HG03097 (cell line): ENCODE data around the gene CLEC3B.
"Not testable (repeated sequence)": the region's sequence is repeated elsewhere in the genome, so short reads cannot be mapped to it uniquely, and the experiment has no call there.

Experiments used
- ATAC-seq: cut with Tn5 transposase; IDR thresholded peaks from one replicate; pipeline ENCODE4 v1.9.1; 2021; ENCODE audit not compliant: unreplicated experiment, low FRiP score

Gene CLEC3B

DNA sequence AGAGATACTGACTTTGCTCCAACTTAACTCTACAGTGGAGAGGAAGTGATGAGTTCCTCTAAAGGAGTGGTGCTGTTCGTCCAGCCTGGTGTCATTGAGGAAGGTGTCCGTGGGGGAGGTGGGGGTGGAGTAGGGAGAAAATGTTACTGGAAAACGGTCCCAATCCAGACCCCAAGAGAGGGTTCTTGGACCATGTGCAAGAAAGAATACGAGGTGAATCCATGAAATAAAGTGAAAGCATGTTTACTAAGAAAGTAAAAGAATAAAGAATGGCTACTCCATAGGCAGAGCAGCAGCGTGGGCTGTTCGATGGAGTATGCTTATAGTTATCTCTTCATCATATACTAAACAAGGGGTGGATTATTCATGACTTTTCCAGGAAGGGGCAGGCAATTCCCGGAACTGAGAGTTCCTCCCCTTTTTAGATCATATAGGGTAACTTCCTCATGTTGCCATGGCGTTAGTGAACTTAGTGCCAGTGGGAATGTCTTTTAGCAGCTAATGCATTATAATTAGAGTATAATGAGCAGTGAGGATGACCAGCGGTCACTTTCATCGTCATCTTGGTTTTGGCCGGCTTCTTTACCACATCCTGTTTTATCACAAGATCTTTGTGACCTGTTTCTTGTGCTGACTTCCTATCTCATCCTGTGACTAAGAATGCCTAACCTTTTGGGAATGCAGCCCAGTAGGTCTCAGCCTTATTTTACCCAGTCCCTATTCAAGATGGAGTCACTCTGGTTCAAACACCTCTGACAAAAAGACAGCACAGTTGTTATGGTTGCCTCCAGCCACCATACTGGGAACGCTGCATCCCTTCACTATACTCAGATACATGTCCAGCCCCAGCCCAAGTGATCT, 38.6 kb downstream of the CLEC3B start:
- ATAC-seq: no peak

DNA sequence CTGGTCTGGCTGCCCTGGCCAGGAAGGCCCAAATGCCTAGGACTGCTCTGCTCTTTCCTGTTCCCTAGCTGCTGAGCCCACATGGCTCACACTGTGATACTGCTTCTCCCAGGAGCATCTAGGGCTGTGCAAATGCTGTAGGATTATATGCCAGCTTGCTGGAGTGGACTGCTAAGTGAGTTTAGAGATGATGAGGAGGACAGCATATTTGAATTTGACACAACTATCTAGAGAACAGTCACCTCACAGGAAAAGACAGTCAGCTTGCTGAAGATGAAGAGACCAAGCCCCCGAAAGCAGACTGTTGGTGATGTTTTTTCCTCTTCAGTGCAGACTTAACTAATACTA, 39.2 kb downstream of the CLEC3B start:
- ATAC-seq: no peak

DNA sequence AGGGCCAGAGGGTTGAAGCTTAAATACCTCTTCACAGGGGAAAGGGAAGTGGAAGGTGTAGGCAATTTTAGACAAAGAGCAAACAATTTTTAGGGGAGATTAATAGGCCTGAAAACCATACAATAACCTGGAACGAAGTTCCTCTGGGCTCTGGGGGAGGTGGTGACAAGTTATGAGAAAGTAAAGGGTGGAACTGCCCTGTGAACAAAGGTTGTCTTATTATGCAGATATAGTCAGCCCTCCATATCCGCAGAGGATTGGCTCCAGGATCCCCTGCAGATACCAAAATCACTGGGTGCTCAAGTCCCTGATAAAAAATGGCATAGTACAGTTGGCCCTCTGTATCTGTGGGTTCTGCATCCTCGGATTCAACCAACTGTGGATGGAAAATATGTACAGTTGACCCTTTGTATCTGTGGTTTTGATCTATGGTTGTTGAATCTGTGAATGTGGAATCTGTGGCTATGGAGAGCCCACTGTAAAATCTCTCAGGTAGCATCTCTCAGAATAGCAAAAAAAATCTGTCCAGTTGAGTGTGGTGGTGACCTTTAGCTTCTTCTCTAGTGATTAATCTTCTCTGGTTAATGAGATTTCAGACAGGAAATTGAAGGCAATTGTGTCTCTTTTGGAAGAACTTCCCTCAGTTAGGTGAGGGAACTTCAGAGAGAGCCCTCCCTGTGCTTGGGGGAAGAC, 40.2 kb downstream of the CLEC3B start:
- no peak for ATAC-seq

DNA sequence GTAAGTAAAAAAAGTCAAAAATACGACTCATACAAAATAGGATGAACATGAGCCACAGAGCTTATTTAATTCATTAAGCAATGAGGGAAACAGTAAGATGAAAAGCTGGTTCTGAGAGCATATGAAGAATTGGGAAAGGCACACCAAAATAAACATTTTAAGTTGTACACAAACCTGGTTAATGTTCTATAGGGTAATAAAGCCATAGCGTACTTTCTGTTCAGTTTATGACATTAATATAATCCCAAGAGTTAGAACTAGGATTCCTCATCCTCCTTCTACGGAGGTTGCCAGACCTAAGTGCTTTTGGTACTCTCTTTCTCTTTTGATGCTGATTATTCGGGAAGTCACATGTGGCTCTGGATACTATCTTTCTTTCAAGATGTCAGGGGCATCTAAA, 41.4 kb downstream of the CLEC3B start:
- no peak for ATAC-seq

DNA sequence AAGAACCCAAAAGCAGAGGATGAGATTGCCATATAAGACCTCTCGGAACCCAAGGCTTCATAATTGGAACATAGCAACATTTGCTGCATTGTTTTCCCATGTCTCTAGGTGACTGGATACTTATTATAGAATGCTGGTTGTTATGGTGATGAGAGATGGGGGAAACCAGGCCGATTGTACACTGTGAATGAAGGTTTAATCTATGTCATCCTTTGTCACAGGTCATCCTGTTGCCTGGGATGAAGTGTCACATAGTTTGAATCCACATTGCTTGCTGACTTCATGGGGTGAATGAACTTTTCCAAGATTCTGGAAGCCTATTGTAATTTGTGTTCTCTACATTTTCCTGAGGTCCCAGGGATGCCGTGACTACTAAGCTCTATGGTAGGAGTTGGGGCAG, 41.8 kb downstream of the CLEC3B start:
- no peak for ATAC-seq

DNA sequence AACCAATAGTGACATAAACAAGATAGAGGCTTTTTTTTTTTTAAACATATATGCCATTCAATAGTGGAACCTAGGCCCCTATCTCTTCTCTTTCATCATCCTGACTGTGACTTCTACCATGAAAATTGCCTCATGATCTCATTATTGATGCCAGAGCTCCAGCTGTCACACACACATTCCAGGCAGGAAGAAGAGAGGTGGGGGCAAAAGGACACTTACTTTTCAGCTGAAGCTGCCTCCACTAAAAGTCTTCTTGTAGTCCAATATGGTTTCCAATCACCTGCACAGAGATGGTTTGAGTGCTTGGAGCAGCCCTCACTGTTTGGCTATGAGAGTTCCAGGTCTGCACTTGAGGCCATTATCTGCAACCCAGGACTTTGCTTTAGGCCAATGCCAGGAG, 45.0 kb downstream of the CLEC3B start:
- no peak for ATAC-seq

DNA sequence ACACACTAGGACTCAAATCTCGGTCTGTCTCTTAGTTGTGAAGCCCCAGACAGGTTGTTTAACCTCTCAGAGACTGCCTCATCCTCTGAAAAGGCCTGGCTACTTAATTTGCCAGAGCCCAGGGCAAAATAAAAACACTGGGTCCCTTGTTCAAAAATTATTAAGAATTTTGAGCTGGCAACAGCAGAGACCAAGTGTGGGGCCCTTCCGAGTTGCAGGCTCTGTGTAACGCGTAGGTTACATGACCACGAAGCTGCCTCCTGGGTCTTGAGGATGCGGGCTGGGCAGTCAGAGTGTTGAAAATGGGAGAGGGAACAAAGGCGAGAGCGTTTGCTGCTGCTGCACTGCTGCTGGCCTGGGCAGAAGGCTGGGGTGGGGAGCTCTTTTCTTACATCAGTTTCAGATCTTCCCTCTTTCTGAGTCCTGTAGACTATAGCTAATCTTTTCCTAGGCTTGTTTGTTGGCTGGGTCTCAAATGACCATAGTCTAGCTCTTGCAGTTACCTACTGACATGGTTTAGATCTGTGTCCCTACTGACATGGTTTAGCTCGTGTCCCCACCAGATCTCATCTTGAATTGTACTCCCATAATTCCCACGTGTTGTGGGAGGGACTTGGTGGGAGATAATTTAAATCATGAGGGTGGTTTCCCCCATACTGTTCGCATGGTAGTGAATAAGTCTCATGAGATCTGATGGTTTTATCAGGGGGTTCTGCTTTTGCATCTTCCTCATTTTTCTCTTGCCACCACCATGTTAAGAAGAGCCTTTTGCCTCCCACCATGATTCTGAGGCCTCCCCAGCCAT, 49.9 kb downstream of the CLEC3B start:
- no peak for ATAC-seq

DNA sequence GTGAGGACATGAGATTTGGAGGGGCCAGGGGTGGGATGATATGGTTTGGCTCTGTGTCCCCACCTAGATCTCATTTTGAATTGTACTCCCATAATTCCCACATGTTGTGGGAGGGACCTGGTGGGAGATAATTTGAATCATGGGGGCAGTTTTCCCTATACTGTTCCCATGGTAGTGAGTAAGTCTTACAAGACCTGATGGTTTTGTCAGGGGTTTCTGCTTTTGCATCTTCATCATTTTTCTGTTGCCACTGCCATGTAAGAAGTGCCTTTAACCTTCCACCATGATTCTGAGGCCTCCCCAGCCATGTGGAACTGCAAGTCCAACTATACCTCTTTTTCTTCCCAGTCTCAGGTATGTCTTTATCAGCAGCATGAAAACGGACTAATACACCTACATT, 52.2 kb downstream of the CLEC3B start:
- ATAC-seq: not testable (repeated sequence)

DNA sequence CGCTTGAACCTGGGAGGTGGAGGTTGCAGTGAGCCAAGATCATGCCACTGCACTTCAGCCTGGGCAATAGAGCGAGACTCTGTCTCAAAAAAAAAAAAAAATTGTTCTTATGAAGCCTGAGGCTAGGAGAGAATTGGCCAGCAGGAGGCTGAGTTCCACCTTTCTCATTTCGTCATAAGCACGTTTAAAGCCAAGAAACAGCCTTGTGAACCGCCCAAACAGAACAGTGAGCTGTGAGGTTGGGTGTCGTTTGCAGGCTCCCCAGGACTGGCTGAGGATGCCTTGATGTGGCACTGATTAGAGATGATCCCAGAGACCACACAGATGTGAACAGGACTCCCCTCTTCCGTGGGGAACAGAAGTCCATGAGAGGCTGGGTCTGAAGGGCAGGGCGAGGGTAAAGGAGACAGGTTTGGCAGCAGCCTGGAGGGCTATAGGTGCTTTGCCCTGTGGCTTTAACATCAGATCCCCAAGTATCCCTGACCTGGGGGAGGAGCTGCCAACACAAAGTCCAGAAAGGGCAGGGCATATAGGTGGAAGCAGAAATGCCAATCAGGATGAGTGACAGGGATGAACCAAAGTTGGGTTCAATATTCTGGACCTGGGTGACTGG, 52.9 kb downstream of the CLEC3B start:
- no peak for ATAC-seq

DNA sequence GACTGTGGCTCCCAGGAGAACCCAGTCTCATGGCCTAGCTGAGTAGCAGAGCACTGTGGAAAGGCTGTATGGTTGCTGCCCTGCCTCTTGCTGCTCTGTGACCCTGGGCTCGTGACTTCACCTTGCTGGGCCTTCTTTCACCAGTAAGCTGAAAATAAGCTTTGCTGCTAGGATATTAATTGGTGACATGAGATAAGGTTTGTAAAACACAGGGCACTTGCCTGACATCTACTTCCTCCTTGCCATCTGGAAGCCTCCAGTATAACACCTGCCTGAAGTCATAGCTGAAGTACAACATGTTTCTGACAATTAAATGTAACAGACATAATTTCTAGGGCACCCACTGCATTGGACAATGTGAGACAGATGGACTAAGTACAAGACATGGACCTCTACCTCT, 53.6 kb downstream of the CLEC3B start:
- no peak for ATAC-seq

DNA sequence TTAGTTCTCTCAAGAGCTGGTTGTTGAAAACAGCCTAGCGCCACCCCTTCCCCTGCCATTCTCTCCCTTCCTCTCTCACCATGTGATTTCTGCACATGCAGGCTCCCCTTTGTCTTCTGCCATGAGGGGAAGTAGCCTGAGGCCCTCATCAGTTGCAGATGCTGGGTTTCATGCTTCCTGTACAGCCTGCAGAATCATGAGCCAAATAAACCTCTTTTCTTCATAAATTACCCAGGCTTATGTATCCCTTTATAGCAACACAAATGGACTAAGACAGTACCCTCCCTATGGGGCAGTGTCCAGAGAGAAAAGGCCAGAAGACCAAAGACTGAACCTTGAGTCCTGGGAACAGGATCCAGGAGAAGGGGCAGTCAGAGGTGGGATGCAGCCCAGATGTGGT, 54.7 kb downstream of the CLEC3B start:
- no peak for ATAC-seq

DNA sequence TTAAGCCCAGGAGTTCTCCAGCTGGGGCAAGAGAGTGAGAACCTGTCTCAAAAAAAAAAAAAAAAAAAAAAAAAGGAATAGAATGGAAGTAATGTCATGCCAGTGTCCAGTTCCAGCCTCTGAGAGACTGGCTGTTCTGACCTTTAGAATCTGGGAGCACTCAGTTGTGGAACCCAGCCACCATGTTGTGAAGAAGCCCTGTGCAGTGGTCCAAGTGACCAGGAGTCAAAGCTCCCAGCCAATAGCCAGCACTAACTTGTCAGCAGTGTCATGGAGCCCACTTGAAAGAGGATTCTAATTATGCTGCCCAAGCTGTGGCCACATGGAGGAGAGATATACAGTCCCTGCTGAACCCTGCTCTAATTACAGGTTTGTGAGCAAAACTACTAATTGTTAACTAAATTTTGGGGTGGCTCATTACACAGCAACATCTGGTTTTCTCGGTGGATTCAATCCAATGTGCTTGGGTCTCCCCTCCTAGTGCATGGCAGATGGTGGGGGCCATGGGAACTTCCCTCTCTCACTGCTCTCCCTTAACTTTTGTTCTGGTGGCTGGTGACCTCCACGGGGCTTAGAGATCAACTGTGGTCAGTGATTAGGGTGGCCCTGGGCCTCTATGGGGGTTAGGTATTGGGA, 55.5 kb downstream of the CLEC3B start:
- no peak for ATAC-seq

DNA sequence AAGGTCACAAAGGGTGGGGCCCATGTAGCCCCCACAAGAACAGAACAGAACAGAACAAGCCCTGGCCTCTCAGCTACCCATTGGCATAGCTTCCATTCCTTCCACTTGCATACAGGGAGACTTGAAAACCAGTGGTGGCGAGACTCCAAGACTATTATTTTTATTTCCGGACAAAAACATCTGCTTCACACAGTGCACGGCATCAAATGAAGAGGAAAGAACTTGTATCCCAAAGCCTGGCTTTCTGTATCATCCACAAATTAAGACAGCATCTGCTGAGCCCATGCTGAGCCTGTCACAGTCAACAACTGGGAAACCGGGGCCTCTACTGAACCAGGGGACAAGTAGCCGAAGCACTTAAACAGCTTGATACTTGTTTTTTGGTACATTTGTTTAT, 56.0 kb downstream of the CLEC3B start:
- ATAC-seq: no peak

DNA sequence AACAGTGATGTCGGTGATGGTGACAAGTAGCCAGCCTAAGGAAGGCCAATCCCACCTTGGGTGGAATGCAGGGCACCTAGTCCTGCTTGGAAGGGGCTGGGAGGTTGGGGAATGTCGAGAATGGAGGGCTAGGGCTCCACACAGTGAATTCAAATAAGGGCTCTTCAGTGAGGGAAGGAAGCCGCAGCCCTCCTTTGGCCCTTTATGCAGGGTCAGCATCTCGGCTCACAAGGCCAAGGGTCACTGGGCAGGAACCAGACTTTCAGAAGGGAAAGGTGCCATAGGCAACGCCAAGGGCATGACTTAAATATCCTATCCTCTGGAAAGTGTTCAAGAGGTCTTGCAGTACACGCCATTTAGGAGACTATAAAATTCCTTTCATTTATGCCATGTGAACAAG, 56.9 kb downstream of the CLEC3B start:
- no peak for ATAC-seq

DNA sequence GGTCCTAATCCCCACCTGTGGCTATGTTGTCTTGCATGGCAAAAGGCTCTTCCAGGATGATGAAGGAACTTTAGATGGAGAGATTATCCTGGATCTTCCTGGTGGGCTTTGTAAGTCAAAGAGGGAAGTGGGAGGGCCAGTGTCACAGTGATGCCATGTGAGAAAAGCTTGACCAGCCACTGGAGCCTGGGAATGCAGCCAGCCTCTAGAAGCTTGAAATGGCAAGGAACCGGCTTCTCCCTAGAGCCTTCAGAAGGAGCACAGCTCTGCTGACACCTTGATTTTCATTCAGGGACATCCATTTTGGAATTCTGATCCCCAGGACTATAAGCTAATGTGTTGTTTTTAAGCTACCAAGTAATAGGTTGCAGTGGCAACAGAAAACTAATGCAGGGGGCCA, 58.3 kb downstream of the CLEC3B start:
- no peak for ATAC-seq

DNA sequence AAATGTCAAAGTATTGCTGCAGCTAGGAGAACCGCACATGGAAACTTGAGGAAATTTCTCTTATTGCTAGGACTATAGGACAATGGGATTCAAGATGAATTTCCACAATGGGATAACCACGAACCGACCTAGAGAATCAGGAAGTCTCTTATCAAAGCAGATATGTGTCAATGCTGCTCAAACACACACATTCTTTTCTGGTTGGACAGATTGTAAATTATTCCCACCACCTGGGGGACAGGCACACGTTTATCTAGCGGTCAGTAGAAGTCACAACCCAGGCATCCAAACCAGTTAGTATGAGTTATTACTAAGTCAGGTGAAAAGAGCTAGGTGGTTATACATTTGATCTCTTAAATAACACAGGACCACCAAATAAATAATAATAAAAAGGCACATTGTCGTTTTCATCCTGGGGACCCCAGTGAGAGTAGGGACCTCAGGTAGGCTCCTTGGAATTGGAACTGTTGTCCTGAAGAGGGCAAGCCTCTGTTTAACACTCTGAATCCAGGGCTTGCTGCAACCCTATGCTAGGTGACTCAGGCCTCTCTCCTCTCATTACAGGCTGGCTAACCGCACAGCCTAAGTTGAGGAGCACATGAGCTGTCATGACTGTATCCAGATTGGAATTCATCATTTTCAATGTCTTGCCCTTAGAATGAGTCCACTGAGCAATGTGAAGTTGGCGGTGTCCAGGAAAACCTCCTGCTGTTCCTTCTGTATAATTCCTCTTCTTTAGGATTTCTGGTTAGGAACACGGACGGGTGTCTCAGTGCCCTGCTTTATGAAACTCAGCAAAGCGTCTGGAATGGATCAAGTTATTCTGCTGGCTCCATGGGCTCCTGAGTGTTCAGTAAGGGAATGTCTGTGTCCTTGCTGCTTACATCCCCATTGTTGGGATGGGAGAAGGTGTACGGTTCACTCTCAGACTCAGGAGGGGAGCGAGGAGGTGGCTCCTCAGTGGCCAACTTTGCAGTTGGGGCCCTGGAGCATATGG, 59.0 kb downstream of the CLEC3B start:
- no peak for ATAC-seq
